ENCODE results near the gene ZNF165. TPM values are rescaled to one million over a fixed set of nuclear protein-coding genes. Genes with fewer than 3 reads are reported as not detected.

Gene ZNF165
- polyA plus RNA-seq, 3 donors: 0.05 to 0.08 TPM; not detected in 1

DNA sequence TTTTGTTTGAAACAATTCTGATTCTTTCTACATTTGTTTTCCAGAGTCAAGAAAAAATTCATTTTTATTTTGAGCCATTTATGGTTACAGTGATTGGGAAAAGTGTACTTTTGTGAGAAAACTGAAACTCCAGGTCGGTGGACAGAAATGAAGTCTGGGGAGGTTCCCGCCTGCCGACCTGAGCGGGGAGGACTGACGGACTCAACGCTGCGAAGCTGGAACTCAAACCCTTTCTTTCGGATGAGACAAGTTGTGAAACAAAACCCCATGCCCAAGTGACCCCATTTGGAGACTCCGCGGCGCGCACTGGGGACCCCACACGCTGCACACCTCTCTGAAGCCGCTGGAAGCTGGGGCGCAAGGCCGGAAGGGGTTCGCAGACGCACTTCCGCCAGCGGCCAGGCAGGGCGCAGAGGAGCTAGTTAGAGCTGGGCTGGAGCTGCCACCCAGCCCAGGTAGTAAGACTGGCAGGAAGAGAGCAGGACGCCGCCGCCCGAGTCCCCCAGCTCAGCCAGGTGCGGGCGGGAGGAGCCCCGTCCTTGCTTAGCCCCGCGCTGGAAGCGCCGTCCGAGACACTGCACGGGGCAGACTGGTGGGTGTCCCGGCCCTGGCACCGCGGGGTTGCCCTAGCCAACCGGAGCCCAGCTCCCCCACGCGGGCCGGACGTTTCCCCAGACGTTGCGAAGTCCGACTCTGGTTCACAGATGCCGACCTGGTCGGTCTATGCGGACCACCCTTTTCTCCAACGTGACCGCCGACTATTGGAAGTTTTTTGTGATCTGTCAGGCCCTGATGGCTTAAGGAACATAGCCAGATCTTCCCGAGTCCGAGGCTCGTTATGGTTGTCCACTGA lies 24.2 kb downstream of the ZNF165 start:
- peaks cover 5 to 7% of the 10 kb centered on the region in 2 donors for H3K4me1 ChIP-seq (ENCODE audit: control insufficient read depth in 1 of 2, insufficient read depth in 2 of 2, low read length in 2 of 2)
- H3K27ac ChIP-seq (ENCODE audit: low read depth in 1 of 2, low read length in 2 of 2): peak overlapping the region; percentile 5 to 52
- H3K4me3 ChIP-seq (replicated peaks in 1 of 3; ENCODE audit: low read depth in 2 of 3, low read length in 3 of 3): peak overlapping the region; percentile 64 to 81 (median 67)
- no peaks in the 10 kb centered on the region for H3K79me2 ChIP-seq (ENCODE audit: insufficient read depth, low read length)
- peak overlapping the region; percentile 66 for H3K9ac ChIP-seq (ENCODE audit: insufficient read depth, low read length, poor library complexity, severe bottlenecking)
- under 1% methylated on average over 52 of the region's 54 CpGs for WGBS (ENCODE audit: insufficient coverage)
- H3K9me3 ChIP-seq (replicated peaks in 1 of 2; ENCODE audit: control insufficient read depth in 1 of 2, insufficient read depth in 1 of 2, low read length in 2 of 2): no peaks in the 10 kb centered on the region
- intact Hi-C loops (cut with micrococcal nuclease): no loop called here
- H3K4me2 ChIP-seq (replicated peaks; ENCODE audit: extremely low read depth, low read length, poor library complexity, severe bottlenecking): peak overlapping the region; percentile 78
- H2AFZ ChIP-seq (ENCODE audit: insufficient read depth, low read depth, low read length, poor library complexity, severe bottlenecking): peak overlapping the region; percentile 89
- no peaks in the 10 kb centered on the region for H4K20me1 ChIP-seq (ENCODE audit: insufficient read depth, low read length)
- Mint-ChIP-seq H3K36me3 (peaks cover 0 to 3% of the 10 kb centered on the region in 2 donors), H3K27me3 (ENCODE audit: low read depth in 3 of 3) (peaks cover 8 to 15% (median 10%) of the 10 kb centered on the region in 3 donors), H3K9me3 (peaks cover 0 to 11% (median 2%) of the 10 kb centered on the region in 7 donors), H3K4me3 (peak overlapping the region; percentile 88 to 94), H3K4me1 (peaks cover 12% of the 10 kb centered on the region), H3K27ac (peak overlapping the region in 6 of 7 donors; percentile 28 to 84 (median 53))
- H3K27me3 ChIP-seq (ENCODE audit: control insufficient read depth in 2 of 2, insufficient read depth in 2 of 2, low read length in 2 of 2): no peaks in the 10 kb centered on the region
- TF ChIP-seq, protein P1, sequence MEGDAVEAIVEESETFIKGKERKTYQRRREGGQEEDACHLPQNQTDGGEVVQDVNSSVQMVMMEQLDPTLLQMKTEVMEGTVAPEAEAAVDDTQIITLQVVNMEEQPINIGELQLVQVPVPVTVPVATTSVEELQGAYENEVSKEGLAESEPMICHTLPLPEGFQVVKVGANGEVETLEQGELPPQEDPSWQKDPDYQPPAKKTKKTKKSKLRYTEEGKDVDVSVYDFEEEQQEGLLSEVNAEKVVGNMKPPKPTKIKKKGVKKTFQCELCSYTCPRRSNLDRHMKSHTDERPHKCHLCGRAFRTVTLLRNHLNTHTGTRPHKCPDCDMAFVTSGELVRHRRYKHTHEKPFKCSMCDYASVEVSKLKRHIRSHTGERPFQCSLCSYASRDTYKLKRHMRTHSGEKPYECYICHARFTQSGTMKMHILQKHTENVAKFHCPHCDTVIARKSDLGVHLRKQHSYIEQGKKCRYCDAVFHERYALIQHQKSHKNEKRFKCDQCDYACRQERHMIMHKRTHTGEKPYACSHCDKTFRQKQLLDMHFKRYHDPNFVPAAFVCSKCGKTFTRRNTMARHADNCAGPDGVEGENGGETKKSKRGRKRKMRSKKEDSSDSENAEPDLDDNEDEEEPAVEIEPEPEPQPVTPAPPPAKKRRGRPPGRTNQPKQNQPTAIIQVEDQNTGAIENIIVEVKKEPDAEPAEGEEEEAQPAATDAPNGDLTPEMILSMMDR (IDR thresholded peaks at IDR 0.05): peak; percentile 79
- no peaks in the 10 kb centered on the region for H3K36me3 ChIP-seq (replicated peaks in 1 of 2; ENCODE audit: control insufficient read depth in 1 of 2, insufficient read depth in 2 of 2, low read length in 2 of 2)
- DNase-seq: peak; percentile 68 to 75 (median 70)

DNA sequence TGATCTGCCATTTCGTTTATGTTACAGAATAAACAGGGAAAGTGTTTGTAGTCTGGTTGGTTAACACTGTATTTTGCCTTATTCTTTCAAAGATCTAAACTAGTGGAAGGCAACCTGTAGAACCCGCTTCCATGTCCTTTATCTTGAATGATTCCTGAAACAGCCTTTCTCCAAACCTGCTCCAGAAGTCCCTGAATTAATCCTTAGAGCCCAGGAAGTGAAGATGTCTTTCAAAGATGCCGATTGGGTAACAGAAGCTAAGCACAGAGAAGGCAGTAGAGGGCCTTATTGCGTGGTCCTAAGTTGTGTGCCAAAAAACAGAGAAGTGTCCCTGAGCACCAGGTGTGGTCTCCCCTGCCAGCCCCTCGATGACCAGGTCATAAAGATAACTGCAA lies 24.9 kb downstream of the ZNF165 start:
- Mint-ChIP-seq H3K27ac (peak overlapping the region in 3 of 7 donors; percentile 29 to 41 (median 31)), H3K9me3 (peaks cover 0 to 11% (median 1%) of the 10 kb centered on the region in 7 donors), H3K36me3 (peaks cover 0 to 3% of the 10 kb centered on the region in 2 donors), H3K4me3 (peak overlapping the region; percentile 88 to 94), H3K4me1 (peaks cover 12% of the 10 kb centered on the region), H3K27me3 (ENCODE audit: low read depth in 3 of 3) (peaks cover 7 to 15% (median 12%) of the 10 kb centered on the region in 3 donors)
- no peak for DNase-seq
- no peaks in the 10 kb centered on the region for H3K36me3 ChIP-seq (replicated peaks in 1 of 2; ENCODE audit: control insufficient read depth in 1 of 2, insufficient read depth in 2 of 2, low read length in 2 of 2)
- intact Hi-C loops (cut with micrococcal nuclease): no loop called here
- H3K4me3 ChIP-seq (replicated peaks in 1 of 3; ENCODE audit: low read depth in 2 of 3, low read length in 3 of 3): peak overlapping the region; percentile 64 to 81 (median 67)
- H4K20me1 ChIP-seq (ENCODE audit: insufficient read depth, low read length): no peaks in the 10 kb centered on the region
- no peaks in the 10 kb centered on the region for H3K9me3 ChIP-seq (replicated peaks in 1 of 2; ENCODE audit: control insufficient read depth in 1 of 2, insufficient read depth in 1 of 2, low read length in 2 of 2)
- WGBS (ENCODE audit: insufficient coverage): 23% methylated on average over 4 of the region's 5 CpGs
- H3K4me1 ChIP-seq (ENCODE audit: control insufficient read depth in 1 of 2, insufficient read depth in 2 of 2, low read length in 2 of 2): peaks cover 5 to 7% of the 10 kb centered on the region in 2 donors
- H3K27me3 ChIP-seq (ENCODE audit: control insufficient read depth in 2 of 2, insufficient read depth in 2 of 2, low read length in 2 of 2): peaks cover 1 to 3% of the 10 kb centered on the region in 2 donors
- H3K79me2 ChIP-seq (ENCODE audit: insufficient read depth, low read length): no peaks in the 10 kb centered on the region
- peak overlapping the region; percentile 78 for H3K4me2 ChIP-seq (replicated peaks; ENCODE audit: extremely low read depth, low read length, poor library complexity, severe bottlenecking)
- peak overlapping the region in 1 of 2 donors; percentile 52 for H3K27ac ChIP-seq (ENCODE audit: low read depth in 1 of 2, low read length in 2 of 2)
- H3K9ac ChIP-seq (ENCODE audit: insufficient read depth, low read length, poor library complexity, severe bottlenecking): peak overlapping the region; percentile 66
- TF ChIP-seq, protein P1 (IDR thresholded peaks at IDR 0.05): no peak
- peak overlapping the region; percentile 89 for H2AFZ ChIP-seq (ENCODE audit: insufficient read depth, low read depth, low read length, poor library complexity, severe bottlenecking)

All from CD14-positive monocyte (primary cell).